SU-DHL-6 (cell line): Measurements from ENCODE around the gene SELPLG.
"Not testable (repeated sequence)": the region's sequence is repeated elsewhere in the genome, so short reads cannot be mapped to it uniquely, and the experiment has no call there.

ENCODE experiments used
- H2AFZ ChIP-seq: fragments of 200-600 bp; sonication (generic); 2 replicates; pipeline ENCODE4 v1.6.1; 2014; ENCODE audit warnings: low read depth, mild to moderate bottlenecking, moderate library complexity, mixed read lengths, antibody characterized with exemption, low read length; ENCODE audit not compliant: severe bottlenecking
- H3F3A ChIP-seq: fragments of 200-600 bp; shearing (Covaris generic); 2 replicates; pipeline ENCODE4 v1.6.0; 2016; ENCODE audit warnings: antibody characterized with exemption, mild to moderate bottlenecking; ENCODE audit not compliant: insufficient read depth
- H3K27ac ChIP-seq: fragments of 200-600 bp; sonication (generic); 2 replicates; pipeline ENCODE4 v1.5.1; 2016; ENCODE audit warnings: low read depth, mild to moderate bottlenecking, low read length, moderate library complexity, mixed read lengths
- H3K27me3 ChIP-seq: fragments of 200-600 bp; sonication (generic), shearing (Covaris generic); 2 replicates; pipeline ENCODE4 v1.6.0; 2014; ENCODE audit warnings: mild to moderate bottlenecking, low read length
- H3K36me3 ChIP-seq: fragments of 200-600 bp; sonication (generic); 2 replicates; pipeline ENCODE4 v1.6.1; 2014; ENCODE audit warnings: mild to moderate bottlenecking, low read length, mixed read lengths
- H3K4me2 ChIP-seq: fragments of 300-600, 200-600 bp; shearing (Covaris generic), sonication (generic); 2 replicates; pipeline ENCODE4 v1.6.0; 2014; ENCODE audit warnings: low read length, low read depth, mild to moderate bottlenecking; ENCODE audit not compliant: poor library complexity, severe bottlenecking
- H3K4me3 ChIP-seq: fragments of 200-600 bp; sonication (generic); 2 replicates; pipeline ENCODE4 v1.5.1; 2014; ENCODE audit warnings: antibody characterized with exemption, low read length, mild to moderate bottlenecking, mixed read lengths; ENCODE audit not compliant: insufficient read depth, poor library complexity, severe bottlenecking
- H3K79me2 ChIP-seq: fragments of 200-600 bp; sonication (generic); 2 replicates; pipeline ENCODE4 v1.6.1; 2014; ENCODE audit warnings: mild to moderate bottlenecking, low read length, moderate library complexity; ENCODE audit not compliant: insufficient read depth
- H3K9ac ChIP-seq: fragments of 200-600 bp; sonication (generic); 2 replicates; pipeline ENCODE4 v1.7.0; 2014; ENCODE audit warnings: mild to moderate bottlenecking, low read length
- H3K9me2 ChIP-seq: fragments of 200-600 bp; sonication (generic); replicated peaks from 2 replicates; pipeline ENCODE4 v1.6.1; 2014; ENCODE audit warnings: low read length; ENCODE audit not compliant: insufficient read depth
- H3K9me3 ChIP-seq: fragments of 200-600 bp; sonication (generic); 2 replicates; pipeline ENCODE4 v1.6.1; 2014; ENCODE audit warnings: low read length, mixed read lengths; ENCODE audit not compliant: insufficient read depth
- H4K20me1 ChIP-seq: fragments of 200-600 bp; sonication (generic); 2 replicates; pipeline ENCODE4 v1.6.1; 2014; ENCODE audit warnings: low read depth, mild to moderate bottlenecking, antibody characterized with exemption, low read length, moderate library complexity, mixed read lengths
- CTCF ChIP-seq: fragments of 200-600 bp; sonication (generic); IDR thresholded peaks from one replicate; pipeline ENCODE4 v1.5.1; 2017; ENCODE audit warnings: antibody characterized with exemption, mild to moderate bottlenecking, low read length, moderate library complexity; ENCODE audit not compliant: insufficient read depth, poor library complexity, severe bottlenecking
- EZH2phosphoT487 ChIP-seq: fragments of 200-600 bp; sonication (generic), shearing (Covaris generic); conservative IDR thresholded peaks from 2 replicates; pipeline ENCODE4 v1.6.1; 2018; ENCODE audit warnings: mild to moderate bottlenecking, antibody characterized with exemption, low read length, moderate library complexity, mixed read lengths

The SELPLG gene

GRCh38 chr12:108657130-108657745 is 23.5 kb upstream of the SELPLG start:
- H3K79me2 ChIP-seq = no peaks in the 10 kb centered on the region
- H3F3A ChIP-seq = no peaks in the 10 kb centered on the region; the same call in 1 of the 2 replicates
- no peak overlapping the region for H2AFZ ChIP-seq
- H3K9me2 ChIP-seq = no peaks in the 10 kb centered on the region
- H3K4me2 ChIP-seq = no peak overlapping the region
- H3K36me3 ChIP-seq = no peaks in the 10 kb centered on the region
- no peak overlapping the region for H3K9ac ChIP-seq
- TF ChIP-seq EZH2phosphoT487 = no peak
- TF ChIP-seq CTCF = no peak
- H3K27ac ChIP-seq = no peak overlapping the region
- H3K27me3 ChIP-seq = no peaks in the 10 kb centered on the region
- no peaks in the 10 kb centered on the region for H3K9me3 ChIP-seq
- H4K20me1 ChIP-seq = no peaks in the 10 kb centered on the region
- no peak overlapping the region for H3K4me3 ChIP-seq

GRCh38 chr12:108656247-108656646 is 22.6 kb upstream of the SELPLG start:
- not testable (repeated sequence) for H3K27me3 ChIP-seq, H3F3A ChIP-seq, H3K9me3 ChIP-seq, H4K20me1 ChIP-seq, H3K4me2 ChIP-seq, H3K27ac ChIP-seq, H3K4me3 ChIP-seq, H3K36me3 ChIP-seq, H3K79me2 ChIP-seq, H2AFZ ChIP-seq, H3K9me2 ChIP-seq, H3K9ac ChIP-seq

GRCh38 chr12:108655812-108656175 is 22.1 kb upstream of the SELPLG start:
- H3K9me3 ChIP-seq, H2AFZ ChIP-seq, H3K27ac ChIP-seq, H3K9ac ChIP-seq, H3K9me2 ChIP-seq, H3F3A ChIP-seq, H3K27me3 ChIP-seq, H3K79me2 ChIP-seq, H3K4me2 ChIP-seq, H3K36me3 ChIP-seq, H3K4me3 ChIP-seq, H4K20me1 ChIP-seq: not testable (repeated sequence)

GRCh38 chr12:108654622-108655021 is 20.9 kb upstream of the SELPLG start:
- not testable (repeated sequence) for H3K9me2 ChIP-seq, H3K4me2 ChIP-seq, H3F3A ChIP-seq, H3K4me3 ChIP-seq, H3K9ac ChIP-seq, H3K27me3 ChIP-seq, H4K20me1 ChIP-seq, H2AFZ ChIP-seq, H3K36me3 ChIP-seq, H3K9me3 ChIP-seq, H3K27ac ChIP-seq, H3K79me2 ChIP-seq

GRCh38 chr12:108653922-108654321 is 20.2 kb upstream of the SELPLG start:
- Histone ChIP-seq H3K36me3 (no peaks in the 10 kb centered on the region), H3K9ac (no peak overlapping the region), H3K27ac (no peak overlapping the region), H3K9me2 (no peaks in the 10 kb centered on the region), H3K4me2 (no peak overlapping the region), H3K4me3 (no peak overlapping the region), H3K79me2 (no peaks in the 10 kb centered on the region), H3F3A (no peaks in the 10 kb centered on the region; the same call in 1 of the 2 replicates), H4K20me1 (no peaks in the 10 kb centered on the region), H2AFZ (no peak overlapping the region), H3K9me3 (no peaks in the 10 kb centered on the region), H3K27me3 (no peaks in the 10 kb centered on the region)
- no peak for TF ChIP-seq CTCF
- TF ChIP-seq EZH2phosphoT487 = no peak
